H1 (cell line): ENCODE measurements around the gene HBEGF. TPM values are rescaled to one million over a fixed set of nuclear protein-coding genes. Genes with fewer than 3 reads are reported as not detected.

Experiments
- BACH1 ChIP-seq: IDR thresholded peaks from 2 replicates; pipeline ENCODE4 v1.6.1; 2012; ENCODE audit warnings: low read length, improper control_type of control experiment
- PHF8 ChIP-seq: fragments of 200-600 bp; sonication (generic); conservative IDR thresholded peaks from 2 replicates; pipeline ENCODE4 v1.7.1; 2012; ENCODE audit warnings: low read depth, mild to moderate bottlenecking, inconsistent platforms, low read length, moderate library complexity
- SIX5 ChIP-seq: IDR thresholded peaks from 2 replicates; pipeline ENCODE4 v1.6.1; 2011; ENCODE audit warnings: mild to moderate bottlenecking, low read depth, low read length
- polyA plus RNA-seq, 7 experiments: library from polyadenylated mRNA; depleted of rRNA in 3 of 7; stranded (reverse) in 5 of 7; unstranded in 2 of 7; fragments of >200 nt in 5 of 7; fragments of 200-250 nt in 2 of 7; gene quantifications; 1 replicate in 5 of 7; 2 replicates in 1 of 7; 4 replicates in 1 of 7; pipeline versions ENCODE4 v1.2.1 to v1.2.3, GENCODE V29; 2011 to 2013; ENCODE audit warnings: missing spikeins in 2 of 7, mixed read lengths in 2 of 7
- total RNA-seq: library from RNA; stranded (reverse); fragmentation: NEBNext Ultra II Directional; extraction: Animal tissue kit (Norgen Biotek cat#: 25700); gene quantifications from 2 replicates; pipeline ENCODE4 v1.2.1, GENCODE V29; 2021

Gene HBEGF
- total and polyA plus RNA-seq, 2 of the 8 experiments (the other 6 are each of a cell fraction or from before 2014, with no cell fraction given), result 2.4 to 2.5 TPM

GRCh38 chr5:140362875-140363630, 16.6 kb upstream of the HBEGF start (continued):
- peak; percentile 51 for TF ChIP-seq PHF8
- no peak for TF ChIP-seq BACH1
- TF ChIP-seq SIX5, result no peak
- TF ChIP-seq, all 59 proteins: peak for 23
